ENCODE measurements around the gene TCP11L2.

The TCP11L2 gene

DNA sequence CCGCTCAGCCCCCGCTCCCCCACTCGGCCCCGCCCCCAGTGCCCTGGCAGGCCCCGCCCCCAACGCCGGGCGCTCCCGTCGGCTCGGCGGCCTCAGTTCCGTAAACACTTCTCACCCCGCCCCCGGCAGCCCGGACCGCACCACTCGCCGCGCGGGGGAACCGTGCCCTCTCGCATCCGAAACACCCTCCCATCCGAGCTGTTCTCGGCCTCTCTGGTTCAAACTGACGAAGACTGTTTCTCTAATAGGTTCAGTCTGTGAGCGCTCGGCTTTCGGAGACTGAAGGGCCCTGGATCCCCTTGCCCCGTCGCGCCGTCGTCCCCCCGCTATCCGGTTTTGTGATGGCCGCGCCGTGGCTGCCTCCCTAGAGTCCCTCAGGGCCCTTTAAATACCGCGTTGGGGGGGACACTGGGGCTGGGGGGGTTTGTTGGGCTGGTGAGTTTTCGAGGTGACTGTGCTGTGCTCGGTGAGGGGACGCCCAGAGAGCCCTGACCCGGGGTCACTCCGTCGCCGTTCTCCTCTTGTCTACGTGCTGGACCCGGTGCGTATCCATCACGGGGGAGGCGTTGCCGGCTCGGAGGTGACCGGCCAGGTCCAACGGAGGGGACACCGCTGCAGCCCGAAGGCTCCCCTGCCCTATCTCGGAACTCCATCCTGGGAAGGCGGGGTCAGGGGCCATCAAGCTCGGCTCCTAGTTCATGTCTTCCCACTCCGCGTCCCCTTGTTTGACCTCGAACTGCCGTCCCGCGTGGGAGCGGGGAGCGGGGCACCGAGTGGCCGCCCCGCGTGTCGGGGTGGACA lies at the start of gene TCP11L2:
Gene TCP11L2 (plus strand): TSS at position 333 of the 801 bp plus-strand sequence. CDS start 8,343 bp downstream, outside the sequence.
- peak; percentile 83 for DNase-seq (ENCODE audit: low read depth, low spot score)

DNA sequence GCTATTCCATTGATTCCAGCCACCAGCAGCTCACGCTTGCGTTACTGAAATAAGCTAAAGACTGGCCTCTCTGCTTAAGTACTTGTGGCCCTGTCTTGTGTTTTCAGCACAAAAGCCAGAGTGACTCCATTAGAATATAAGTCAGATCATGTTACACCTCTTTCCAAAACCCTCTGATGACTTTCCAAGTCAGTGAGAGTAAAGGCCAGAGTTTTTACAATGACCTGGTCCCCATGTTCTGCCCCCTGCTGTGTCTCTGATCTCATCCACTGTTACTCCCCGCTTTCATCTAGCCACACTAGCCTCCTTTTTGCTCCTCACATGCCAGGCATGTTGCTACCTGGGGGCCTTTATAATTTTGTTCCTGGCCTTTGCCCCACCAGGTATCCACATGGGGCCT lies 47.8 kb upstream of the TCP11L2 start:
- no peak for DNase-seq (ENCODE audit: low read depth, low spot score)

DNA sequence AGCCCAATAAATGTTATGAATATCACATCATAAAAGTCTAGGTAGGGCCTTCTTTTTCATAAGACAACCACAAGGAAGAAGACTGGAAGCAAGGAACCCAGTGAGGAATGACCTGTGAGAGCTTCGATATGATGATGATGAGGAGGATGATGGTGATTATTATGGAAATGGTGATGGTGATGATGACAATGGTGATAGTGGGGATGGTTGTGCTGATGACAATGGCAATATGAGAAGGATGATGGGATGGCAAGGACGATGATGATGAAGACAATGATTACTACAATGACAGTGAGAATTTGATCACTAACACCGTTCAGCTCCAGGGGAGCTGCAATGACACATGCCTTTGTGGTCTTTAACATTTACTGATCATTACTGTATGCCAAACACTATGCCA lies 47.0 kb upstream of the TCP11L2 start:
- DNase-seq (ENCODE audit: low read depth, low spot score) = no peak

DNA sequence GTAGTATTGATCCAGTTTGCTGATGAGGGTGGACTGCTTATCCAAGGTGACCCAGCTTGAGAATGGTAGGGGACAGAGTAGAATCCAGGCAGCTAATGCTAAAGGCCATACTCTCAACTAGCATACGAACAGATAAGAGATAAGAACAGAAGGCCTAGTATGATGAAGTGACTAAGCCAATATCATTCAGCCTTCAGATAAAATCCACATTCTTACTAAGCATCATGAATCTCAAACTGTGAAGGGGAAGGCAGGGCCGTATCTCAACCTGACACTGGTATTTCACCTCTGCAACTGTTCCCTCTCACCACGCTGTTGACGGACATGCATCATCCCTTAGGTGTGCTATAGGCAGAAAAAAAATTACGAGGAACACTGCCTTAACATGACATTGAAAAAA lies 46.6 kb upstream of the TCP11L2 start:
- no peak for DNase-seq (ENCODE audit: low read depth, low spot score)

DNA sequence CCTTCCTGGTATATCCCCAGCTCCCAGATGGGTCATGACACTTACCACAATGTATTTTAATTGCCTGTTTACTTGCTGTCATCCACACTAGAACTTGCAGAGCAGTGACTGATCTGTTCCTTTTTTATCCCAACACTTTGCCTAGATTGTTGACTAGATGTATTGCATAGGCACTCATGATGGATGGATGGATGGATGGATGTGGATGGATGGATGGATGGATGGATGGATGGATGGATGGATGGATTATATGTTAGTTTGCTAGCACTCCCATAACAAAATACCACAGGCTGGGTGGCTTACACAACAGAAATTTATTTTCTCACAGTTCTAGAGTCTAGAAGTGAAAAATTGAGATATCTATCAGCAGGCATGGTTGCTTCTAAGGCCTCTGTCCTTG lies 46.0 kb upstream of the TCP11L2 start:
- DNase-seq (ENCODE audit: low read depth, low spot score) = no peak

DNA sequence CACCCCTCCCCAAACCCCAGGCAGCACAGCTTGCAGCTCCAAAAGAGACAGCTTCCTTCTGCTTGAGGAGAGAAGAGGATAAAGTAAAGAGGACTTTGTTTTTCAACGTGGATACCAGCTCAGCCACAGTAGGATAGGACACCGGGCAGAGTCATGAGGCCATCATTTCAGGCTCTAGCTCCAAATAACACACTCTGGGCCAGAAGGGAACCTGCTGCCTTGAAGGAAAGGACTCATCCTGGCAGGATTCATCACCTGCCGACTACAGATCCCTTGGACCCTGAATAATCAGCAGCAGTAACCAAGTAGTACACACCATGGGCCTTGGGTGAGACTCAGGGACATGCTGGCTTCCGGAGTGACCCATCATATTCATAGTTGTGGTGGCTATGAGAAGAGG lies 44.3 kb upstream of the TCP11L2 start:
- no peak for DNase-seq (ENCODE audit: low read depth, low spot score)

DNA sequence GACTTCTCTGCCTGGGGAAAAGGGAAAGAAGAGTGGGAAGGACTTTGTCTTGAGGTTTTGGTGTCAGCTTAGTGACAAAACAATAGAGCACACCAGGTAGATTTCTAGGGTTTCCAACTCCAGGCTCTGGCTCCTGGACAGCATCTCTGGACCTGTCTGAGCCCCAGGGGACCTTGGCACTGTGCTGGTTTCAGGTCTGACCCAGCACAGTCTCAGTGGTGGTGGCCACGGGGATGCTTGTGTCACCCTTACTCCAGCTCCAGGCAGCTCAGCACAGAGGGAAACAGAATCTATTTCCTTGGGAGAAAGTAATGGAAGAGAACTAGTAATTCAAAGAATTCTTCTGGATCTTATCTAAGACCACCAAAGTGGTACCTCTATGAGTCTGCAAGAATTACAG lies 43.6 kb upstream of the TCP11L2 start:
- no peak for DNase-seq (ENCODE audit: low read depth, low spot score)

DNA sequence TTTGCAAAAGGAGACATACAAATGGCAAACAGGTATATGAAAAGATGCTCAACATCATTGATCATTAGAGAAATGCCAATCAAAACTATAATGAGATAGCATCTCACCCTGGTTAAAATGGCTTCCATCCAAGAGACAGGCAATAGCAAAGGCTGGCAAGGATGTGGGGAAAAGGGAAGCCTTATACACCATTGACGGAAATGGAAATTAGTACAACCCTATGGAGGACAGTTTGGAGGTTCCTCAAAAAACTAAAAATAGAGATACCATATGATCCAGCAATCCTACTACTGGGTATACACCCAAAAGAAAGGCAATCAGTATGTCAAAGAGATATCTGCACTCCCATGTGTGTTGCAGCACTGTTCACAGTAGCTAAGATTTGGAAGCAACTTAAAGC lies 37.4 kb upstream of the TCP11L2 start:
- DNase-seq (ENCODE audit: low read depth, low spot score) = no peak

DNA sequence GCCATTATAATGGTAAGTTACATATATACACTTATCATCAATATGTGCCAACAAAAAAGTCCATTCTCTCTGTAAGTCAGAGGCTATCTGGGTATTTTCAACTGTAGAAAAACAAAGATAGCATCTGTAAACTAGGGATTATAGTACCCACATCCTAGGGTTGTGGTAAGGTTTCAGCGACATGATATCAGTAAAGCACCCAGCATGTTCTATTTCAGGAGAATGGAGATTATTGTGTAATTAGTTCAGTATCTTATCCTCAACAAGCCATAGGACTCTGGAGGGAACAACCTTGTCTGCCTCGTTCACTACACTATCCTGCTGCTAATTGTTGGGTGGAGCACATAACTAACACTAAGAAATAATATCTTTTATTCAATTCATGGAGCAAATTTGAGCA lies 35.0 kb upstream of the TCP11L2 start:
- DNase-seq (ENCODE audit: low read depth, low spot score) = no peak

DNA sequence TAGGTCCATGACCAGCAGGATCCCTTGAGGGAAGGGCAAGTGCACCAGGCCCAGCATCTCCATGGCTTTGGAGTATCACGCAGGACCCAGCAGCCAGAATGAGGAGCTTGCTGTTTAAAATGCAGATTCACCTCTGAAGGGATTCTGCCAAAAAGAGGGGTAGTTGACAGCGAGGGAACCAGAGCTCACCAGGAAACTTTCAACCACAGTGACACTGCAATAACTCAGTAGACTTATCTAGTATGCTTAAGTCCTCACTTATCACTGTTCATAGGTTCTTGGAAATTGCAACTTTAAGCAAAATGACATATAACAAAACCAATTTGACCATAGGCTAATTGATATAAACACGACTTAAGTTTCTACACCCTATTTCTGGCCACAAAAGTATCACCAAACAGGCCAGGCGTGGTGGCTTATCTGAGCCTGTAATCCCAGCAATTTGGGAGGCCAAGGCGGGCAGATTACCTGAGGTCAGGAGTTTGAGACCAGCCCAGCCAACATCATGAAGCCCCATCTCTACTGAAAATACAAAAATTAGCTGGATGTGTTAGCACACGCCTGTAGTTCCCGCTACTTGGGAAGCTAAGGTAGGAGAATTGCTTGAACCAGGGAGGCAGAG lies 33.3 kb upstream of the TCP11L2 start:
- DNase-seq (ENCODE audit: low read depth, low spot score) = no peak

DNA sequence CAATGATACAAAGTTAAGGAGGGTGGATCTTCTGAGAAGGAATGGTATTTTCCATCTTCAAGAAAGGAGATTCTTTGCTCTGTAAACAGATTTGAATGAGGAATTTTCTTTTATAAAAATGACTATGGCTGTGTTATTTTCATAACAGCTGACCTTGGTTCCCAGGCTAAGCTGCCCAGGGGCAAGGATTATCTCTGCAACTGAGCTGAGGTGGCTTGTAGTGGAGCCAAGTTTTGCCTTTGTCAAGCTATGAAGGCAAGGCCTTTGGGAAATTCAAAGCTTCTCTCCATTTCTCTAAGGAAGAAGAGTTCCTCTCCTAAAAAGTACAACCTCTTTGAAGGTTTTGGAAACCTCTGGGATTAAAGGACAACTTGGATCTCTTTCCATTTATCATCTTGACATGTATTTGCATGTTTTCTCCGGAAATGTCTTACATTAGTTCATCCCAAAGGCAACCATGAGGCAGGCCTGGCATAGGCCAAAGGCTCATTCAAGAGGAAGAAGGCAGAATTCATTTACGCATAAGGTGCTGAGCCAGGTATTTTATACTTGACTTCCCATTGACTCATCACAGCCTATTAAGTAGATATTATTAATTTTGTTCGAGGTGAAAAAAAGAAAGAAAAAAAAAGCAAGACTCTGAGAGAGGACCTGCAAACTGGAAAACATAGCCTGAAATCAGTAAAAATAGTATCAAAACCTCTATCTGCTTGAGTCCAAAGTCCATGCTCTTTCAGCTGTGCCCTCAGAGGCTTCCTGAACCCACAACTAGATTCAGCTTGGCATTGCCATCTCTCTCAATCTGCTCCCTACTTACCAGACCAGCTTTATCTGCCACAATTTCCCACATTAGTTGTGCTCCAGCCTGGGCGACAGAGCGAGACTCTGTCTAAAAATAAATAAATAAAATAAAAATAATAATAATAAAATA lies 30.7 kb upstream of the TCP11L2 start:
- no peak for DNase-seq (ENCODE audit: low read depth, low spot score)

DNA sequence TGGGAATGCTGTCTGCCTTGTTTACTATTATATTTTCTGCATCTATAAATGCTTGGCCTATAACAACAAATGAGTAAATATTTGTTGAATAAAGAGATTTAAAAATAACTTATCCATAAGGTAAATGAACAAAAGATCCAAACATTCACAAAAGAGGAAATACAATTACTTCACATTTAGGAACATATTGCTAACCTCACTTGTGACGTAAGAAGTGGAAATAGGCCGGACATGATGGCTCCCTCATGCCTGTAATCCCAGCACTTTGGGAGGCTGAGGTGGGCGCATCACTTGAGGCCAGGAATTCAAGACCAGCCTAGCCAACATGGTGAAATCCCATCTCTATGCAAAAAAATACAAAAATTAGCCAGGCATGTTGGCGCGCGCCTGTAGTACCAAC lies 29.0 kb upstream of the TCP11L2 start:
- no peak for DNase-seq (ENCODE audit: low read depth, low spot score)

DNA sequence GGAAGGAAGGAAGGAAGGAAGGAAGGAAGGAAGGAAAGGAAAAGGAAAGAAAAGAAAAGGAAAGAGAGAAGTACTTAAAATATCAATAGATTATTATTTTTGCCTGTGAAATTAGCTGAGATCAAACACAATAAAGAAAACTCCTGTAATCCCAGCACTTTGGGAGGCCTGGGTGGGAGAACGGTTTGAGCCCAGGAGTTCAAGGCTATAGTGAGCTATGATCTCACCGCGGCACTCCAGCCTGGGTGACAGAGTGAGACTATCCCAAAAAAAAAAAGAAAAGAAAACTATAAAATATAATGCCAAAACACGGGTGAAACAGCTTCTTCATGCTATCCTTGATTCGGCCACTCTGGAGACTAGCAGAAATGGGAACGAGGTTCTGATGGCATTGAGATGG lies 28.5 kb upstream of the TCP11L2 start:
- no peak for DNase-seq (ENCODE audit: low read depth, low spot score)

DNA sequence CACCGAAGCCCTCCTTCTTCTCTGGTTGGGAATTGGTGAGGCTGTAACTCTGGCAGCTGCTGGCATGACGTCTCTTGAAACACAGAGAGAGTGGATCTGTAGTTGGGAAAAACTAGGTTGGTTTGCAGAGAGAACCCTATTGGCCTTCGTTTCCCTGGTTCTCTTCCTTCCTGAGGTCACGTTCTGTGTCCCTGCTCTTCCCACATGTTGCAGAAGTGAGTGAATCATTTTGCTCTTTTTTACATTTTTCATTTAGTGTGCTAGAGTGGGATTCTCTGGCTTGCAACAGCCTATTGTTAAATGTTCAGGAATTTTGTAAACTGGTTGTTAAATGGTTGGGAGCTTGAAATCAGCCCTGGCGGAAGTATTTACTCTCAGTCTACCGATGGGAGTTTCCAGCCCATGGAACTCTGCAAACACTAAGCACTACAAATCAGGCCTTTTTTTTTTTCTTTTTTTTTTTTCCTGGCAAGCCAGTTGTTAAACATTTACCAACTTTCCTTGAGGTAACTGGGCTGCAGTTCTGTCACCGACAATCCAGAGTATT lies 27.9 kb upstream of the TCP11L2 start:
- no peak for DNase-seq (ENCODE audit: low read depth, low spot score)

DNA sequence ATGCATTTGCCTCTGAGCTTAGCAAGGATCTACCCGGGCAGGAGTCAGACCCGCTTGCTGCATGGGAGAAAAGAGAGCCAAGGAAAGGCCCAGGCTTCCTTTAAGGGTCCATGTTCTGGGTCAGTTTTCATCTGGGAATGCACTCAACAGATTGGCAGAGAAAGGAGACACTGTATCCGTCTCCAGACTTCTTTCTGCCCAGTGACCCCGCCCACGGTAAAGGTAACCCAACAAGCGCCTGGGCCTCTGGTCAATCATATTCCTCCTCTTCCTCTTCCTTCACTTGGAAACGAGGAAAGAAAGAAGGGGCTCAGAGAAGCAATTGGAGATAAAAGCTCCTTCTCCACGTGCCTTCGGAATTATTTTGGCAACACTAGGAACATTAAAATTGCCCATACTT lies 27.1 kb upstream of the TCP11L2 start:
- no peak for DNase-seq (ENCODE audit: low read depth, low spot score)

DNA sequence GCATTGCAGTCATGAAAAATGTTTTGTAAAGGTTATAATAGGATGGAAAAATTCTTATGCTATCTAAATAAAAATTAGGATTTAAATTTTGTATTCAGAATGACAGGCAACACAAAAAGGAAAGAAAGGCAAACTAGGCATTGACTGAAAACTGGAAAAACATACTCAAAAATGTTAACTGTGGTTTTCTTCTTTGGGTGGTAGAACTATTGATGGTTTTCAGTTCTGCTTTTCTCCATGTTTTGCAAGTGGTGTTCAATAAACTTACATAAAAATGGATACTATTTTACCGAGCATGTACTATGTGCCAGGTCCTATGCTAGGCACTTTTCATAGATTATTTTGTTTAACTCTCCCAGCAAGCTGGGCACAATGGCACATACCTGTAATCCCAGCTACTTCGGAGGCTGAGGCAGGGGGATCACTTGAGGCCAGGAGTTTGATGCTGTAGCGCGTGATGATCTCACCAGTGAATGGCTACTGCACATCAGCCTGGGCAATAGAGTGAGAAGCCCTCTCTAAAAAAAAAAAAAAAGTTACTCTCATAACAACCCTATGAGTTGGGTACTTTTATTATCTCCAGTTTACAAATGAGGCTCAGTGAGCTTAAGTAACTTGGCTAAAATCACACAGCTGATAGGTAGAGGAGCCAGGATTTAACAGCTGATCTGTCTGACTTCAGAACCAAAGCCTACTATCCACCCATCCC lies 26.3 kb upstream of the TCP11L2 start:
- DNase-seq (ENCODE audit: low read depth, low spot score) = no peak

DNA sequence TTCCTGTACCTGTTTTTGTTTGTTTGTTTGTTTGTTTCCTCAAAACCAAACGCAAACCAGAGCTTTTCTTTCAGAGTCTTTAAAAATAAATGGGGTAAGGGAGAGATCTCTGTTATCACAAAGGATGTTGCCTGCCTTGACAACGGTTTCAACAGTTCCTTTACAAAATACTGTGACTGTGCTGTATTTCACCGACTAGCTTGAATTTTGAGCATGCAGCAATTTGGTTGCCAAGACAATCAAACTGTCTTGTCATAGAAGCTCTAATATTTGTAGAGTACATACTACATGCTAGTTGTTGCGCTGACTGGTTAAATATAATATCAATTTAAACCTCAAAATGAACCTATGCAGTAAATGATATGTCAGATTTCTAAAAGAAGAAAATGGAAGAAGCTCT lies 22.4 kb upstream of the TCP11L2 start:
- DNase-seq (ENCODE audit: low read depth, low spot score) = no peak

DNA sequence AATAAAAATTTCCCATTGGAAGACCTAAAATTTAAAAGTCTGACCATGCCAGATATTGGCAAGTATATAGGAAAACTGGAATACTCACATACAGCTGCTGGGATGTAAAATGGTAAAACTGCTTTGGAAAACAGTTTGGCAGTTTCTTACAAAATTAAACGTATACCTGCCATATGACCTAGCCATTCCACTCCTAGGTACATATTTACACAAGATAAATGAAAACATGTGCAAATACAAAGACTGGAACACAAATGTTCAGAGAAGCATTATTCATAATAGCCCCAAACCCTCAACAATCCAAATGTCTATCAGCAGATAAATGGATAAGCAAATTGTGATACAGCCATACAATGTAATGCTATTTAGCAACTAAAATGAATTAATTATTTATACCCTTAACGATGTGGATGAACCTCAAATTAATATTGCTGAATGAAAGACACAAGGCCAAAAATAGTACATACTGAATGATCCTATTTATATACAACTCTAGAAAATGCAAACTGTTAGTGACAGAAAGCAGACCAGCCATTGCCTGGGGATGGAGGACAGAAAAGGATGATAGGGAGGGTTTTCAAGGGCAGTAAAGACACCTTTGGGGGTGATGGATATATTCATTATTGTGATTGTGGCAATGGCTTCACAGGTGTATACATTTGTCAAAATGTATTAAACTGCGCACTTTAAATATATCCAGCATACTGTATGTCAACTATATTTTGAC lies 21.3 kb upstream of the TCP11L2 start:
- DNase-seq (ENCODE audit: low read depth, low spot score) = no peak

DNA sequence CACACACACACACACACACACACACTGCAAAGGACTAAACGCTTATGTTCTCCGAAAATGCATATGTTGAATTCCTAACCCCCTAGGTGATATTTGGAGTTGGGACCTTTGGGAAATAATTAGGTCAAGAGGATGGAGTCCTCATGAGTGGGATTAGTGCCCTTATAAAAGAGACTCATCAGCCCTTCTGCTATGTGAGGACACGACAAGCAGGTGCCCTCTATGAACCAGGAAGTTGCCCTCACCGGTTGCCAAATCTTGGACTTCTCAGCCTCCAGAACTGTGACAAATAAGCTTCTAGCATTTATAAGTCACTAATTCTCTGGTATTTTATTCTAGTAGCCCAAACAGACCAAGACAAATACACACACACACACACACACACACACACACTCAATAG lies 20.7 kb upstream of the TCP11L2 start:
- no peak for DNase-seq (ENCODE audit: low read depth, low spot score)

DNA sequence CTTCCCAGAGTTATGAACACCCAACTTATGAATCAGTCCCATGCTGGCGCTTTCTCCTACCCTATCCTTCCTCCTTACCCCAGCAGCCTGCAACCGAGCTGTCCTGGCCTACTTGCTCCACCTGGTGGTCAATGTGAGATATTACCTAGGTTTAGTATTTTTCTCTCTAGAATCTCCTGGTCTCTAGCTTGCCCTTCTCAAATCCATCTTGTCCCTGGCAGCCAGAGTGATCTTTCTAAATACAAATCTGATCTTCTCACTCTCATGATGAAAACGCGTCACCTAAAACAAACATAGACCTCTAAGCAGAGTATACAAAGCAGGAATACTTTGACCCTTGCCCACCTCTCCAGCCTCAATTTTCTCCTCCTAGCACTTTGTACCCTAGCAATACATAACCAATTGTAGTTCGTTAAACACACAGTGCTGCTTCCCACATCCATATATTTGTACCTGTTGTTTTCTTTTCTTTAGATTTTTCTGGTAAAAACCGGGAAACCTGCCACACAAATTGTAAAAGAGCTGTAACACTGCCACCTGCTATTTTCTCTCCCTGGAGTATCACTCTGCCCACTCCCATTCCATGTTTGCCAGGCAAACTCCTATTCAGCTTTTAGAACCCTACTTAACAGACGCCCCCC lies 20.0 kb upstream of the TCP11L2 start:
- no peak for DNase-seq (ENCODE audit: low read depth, low spot score)

Measured in activated CD4-positive, CD25-positive, alpha-beta regulatory T cell treated with anti-CD3 and anti-CD28 coated beads, Interleukin-2, amount 50 U/mL, for 16 hours (primary cell).